HG03039 (cell line): Measurements from ENCODE around the gene ZBTB4.

Experiments
- ATAC-seq: cut with Tn5 transposase; IDR thresholded peaks from one replicate; pipeline ENCODE4 v1.9.1; 2021; ENCODE audit warnings: mild to moderate bottlenecking, moderate library complexity; ENCODE audit not compliant: unreplicated experiment

Gene ZBTB4

GRCh38 chr17:7479213-7480088 lies at the start of gene ZBTB4:
Gene ZBTB4, minus strand, starts transcription at chr17:7479631. Its CDS starts 12,830 bp downstream, at chr17:7466801.
- no peak for ATAC-seq

DNA sequence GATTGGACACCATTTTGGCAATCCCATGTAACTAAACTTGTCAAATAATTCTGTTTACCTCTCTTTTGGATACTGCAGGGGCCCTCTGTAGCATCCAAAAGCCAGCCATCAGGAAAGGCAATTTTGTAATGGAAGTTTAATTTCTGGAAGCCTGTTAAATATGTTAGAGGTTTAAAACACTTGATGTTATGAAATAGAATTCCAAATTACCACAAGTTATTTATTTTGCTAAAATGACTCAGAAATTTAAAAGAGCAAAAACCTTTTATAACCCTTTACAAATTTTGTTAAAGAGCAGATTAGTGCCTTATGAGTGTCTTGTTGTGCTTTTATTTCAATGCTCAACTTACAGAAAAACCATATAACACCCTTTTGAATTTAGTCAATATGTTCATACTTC lies 49.4 kb upstream of the ZBTB4 start:
- ATAC-seq: no peak

GRCh38 chr17:7523033-7523432 lies 43.6 kb upstream of the ZBTB4 start:
- ATAC-seq: no peak

DNA sequence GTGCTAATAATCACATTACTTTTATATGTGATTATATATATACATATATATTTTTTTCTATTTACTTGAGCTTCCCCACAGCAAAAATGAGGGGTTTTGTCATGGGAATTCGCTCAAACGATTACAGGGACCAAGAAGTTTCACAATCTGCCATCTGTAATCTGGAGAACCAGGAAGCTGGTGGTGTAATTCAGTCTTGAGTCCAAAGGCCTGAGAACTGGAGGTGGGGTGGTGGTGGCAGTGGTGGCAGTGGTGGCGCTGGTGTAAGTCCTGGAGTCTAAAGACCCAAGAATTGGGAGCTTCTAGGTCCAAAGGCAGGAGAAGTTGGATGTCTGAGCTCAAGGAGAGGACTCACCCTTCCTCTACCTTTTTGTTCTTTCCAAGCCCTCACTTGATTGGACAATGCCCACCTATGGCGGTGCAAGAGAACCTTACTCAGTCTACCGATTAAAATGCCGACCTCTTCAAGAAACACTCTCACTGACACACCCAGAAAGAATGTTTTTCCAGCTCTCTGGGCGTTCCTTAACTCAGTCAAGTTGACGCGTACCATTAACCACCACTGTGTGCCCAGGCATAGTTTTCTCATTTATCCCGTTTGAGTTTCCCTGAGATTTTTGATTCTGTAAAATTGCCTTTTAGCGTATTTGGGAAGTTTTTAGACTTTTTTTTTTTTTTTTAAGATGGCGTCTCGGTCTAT lies 36.6 kb upstream of the ZBTB4 start:
- ATAC-seq: no peak

GRCh38 chr17:7513850-7514419 lies 34.5 kb upstream of the ZBTB4 start:
- no peak for ATAC-seq

DNA sequence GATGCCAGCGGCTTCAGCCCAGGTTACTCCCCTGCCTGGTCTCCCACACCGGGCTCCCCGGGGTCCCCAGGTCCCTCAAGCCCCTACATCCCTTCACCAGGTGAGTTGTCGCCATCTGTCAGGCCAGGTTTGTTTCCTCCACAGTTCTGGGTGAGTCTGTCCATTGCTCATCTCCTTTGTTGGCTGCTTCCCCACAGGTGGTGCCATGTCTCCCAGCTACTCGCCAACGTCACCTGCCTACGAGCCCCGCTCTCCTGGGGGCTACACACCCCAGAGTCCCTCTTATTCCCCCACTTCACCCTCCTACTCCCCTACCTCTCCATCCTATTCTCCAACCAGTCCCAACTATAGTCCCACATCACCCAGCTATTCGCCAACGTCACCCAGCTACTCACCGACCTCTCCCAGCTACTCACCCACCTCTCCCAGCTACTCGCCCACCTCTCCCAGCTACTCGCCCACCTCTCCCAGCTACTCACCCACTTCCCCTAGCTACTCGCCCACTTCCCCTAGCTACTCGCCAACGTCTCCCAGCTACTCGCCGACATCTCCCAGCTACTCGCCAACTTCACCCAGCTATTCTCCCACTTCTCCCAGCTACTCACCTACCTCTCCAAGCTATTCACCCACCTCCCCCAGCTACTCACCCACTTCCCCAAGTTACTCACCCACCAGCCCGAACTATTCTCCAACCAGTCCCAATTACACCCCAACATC lies 33.6 kb upstream of the ZBTB4 start:
- no peak for ATAC-seq

- no peak for ATAC-seq
Measured at GRCh38 chr17:7512105-7512504, 32.7 kb upstream of the ZBTB4 start.

- no peak for ATAC-seq
Measured at GRCh38 chr17:7511108-7511507, 31.7 kb upstream of the ZBTB4 start.

DNA sequence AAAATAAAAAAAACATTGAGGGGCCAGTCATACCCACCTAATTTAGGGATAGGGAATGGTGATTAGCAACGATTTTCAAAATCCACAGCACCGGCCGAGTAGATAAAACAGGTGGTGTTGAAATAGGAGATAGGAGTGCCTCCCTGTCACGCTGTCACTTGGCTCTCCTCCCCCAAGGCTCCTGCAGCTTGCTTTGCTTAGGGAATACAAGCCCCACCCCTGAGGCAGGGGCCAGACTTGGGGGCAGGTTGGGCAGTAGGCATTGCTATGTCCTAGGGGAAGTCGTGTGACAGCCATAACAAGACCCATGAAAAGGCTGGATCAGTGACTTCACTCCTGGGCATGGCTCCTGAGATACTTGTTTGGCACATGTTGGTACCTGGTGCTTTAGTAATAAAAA lies 30.5 kb upstream of the ZBTB4 start:
- ATAC-seq: no peak

DNA sequence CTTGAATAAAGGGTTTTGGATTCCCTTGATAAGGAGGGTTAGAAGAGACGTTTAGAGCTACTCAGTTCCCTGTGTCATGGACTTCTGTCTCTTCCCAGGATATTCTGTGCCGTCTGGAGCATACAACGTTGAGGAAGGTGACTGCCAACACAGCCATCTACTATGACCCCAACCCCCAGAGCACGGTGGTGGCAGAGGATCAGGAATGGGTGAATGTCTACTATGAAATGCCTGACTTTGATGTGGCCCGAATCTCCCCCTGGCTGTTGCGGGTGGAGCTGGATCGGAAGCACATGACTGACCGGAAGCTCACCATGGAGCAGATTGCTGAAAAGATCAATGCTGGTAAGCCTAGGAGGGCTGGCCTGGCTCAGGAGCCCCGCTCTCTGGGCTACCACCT lies 29.4 kb upstream of the ZBTB4 start:
- no peak for ATAC-seq

DNA sequence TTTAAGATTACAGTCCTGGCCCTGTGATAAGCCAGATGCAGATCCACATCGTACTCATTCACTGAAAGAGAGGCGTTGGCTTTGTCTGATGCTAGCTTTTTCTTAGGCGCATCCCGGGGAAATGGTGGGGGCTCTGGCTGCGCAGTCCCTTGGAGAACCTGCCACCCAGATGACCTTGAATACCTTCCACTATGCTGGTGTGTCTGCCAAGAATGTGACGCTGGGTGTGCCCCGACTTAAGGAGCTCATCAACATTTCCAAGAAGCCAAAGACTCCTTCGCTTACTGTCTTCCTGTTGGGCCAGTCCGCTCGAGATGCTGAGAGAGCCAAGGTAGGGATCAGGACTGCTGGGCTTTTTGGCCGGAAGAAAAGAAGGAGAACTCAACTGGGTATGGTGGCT lies 28.7 kb upstream of the ZBTB4 start:
- no peak for ATAC-seq

DNA sequence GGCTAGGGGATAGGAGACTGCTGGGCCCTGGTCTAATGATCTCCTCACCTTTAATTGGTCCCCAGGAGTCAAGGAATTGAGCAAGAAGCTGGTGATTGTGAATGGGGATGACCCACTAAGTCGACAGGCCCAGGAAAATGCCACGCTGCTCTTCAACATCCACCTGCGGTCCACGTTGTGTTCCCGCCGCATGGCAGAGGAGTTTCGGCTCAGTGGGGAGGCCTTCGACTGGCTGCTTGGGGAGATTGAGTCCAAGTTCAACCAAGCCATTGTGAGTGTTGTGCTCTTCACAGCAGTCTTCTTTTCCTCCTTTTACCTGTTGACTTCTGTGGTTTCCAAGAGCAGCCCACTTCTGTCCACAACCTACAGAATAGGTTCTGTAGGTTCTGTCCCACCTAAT lies 24.1 kb upstream of the ZBTB4 start:
- no peak for ATAC-seq

GRCh38 chr17:7502987-7503386 lies 23.6 kb upstream of the ZBTB4 start:
- ATAC-seq: no peak

DNA sequence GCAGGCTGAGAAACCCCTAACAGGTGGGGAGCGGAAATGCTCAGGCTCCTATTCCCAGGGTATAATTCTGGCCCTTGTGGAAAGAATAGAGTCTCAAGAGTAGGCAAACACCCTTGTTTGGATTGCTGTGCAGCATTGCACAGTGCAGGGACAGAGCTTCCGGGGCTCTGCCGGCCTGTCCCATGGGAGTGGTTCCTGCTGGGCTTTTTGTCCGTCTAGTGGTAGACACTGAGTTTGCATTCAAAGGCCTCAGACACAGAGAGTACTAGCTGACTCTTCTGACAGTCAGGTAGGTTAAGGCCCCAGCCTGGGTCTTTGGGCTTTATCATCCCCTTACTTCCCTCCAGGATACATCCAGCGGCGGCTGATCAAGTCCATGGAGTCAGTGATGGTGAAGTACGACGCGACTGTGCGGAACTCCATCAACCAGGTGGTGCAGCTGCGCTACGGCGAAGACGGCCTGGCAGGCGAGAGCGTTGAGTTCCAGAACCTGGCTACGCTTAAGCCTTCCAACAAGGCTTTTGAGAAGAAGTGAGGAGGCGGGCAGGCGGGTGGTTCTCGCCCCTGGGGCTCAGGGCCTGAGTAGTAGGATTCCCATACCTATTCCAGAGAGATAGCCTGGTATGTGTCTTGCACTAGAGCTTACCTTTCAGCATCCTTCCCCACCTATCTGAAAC lies 22.9 kb upstream of the ZBTB4 start:
- no peak for ATAC-seq

- ATAC-seq: no peak
Measured at GRCh38 chr17:7501729-7502128, 22.3 kb upstream of the ZBTB4 start.

GRCh38 chr17:7499161-7499560 lies 19.7 kb upstream of the ZBTB4 start:
- ATAC-seq: no peak

DNA sequence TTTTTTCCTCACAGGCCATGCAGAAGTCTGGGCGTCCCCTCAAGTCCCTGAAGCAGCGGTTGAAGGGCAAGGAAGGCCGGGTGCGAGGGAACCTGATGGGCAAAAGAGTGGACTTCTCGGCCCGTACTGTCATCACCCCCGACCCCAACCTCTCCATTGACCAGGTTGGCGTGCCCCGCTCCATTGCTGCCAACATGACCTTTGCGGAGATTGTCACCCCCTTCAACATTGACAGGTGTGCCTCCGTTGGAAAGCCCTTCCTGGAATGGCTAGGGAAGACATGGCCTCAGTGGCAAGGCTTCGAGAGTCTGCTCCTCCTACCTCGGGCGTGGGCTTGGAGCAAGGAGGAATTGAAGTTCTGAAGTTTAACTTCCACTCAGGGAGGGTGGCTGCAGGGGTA lies 18.2 kb upstream of the ZBTB4 start:
- no peak for ATAC-seq

DNA sequence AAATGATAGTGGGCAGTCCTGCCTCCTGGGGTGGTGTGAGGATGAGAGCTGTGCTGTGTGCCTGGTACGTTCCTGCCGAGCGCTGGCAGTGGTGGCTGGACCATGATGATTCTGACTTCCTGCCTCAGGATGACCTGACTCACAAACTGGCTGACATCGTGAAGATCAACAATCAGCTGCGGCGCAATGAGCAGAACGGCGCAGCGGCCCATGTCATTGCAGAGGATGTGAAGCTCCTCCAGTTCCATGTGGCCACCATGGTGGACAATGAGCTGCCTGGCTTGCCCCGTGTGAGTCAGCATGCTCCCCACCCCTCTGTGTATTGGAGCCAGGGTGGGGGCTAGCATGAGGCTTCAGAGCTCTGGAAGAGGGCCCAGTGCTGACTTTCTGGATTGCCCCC lies 17.8 kb upstream of the ZBTB4 start:
- ATAC-seq: no peak

- no peak for ATAC-seq
Measured at GRCh38 chr17:7496470-7497183, 17.2 kb upstream of the ZBTB4 start.

DNA sequence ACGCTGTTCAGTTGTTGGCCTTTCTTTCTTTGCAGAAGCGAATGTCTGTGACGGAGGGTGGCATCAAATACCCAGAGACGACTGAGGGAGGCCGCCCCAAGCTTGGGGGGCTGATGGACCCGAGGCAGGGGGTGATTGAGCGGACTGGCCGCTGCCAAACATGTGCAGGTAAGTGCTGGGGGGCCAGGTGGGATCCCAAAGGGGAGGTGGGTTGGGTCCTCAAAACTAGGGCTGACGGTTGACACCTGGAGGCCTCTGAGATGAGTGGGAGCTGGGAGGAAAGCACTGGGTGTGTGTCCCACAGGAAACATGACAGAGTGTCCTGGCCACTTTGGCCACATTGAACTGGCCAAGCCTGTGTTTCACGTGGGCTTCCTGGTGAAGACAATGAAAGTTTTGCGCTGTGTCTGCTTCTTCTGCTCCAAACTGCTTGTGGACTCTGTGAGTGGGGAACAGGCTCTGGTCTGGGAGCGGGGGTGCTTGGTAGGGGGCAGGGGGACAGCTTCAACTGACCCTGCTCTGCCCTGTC lies 16.5 kb upstream of the ZBTB4 start:
- ATAC-seq: no peak
